Osteoblast (primary cell): Measurements from ENCODE around the gene ATP8B3. TPM values are rescaled to one million over a fixed set of nuclear protein-coding genes. Genes with fewer than 3 reads are reported as not detected.

ENCODE experiments used
- DNase-seq: peaks from one replicate; pipeline ENCODE4 v3.0.0; 2011; ENCODE audit warnings: low spot score, mixed read lengths; ENCODE audit not compliant: insufficient read length; ENCODE audit errors: missing footprints
- H2AFZ ChIP-seq: 2 replicates; pipeline ENCODE4 v1.6.0; 2011; ENCODE audit warnings: mild to moderate bottlenecking, low read length
- H3K27ac ChIP-seq: 2 replicates; pipeline ENCODE4 v1.5.1; 2011; ENCODE audit warnings: mild to moderate bottlenecking, low read depth, low read length, moderate library complexity
- H3K27me3 ChIP-seq: 2 replicates; pipeline ENCODE4 v1.6.0; 2012; ENCODE audit warnings: mild to moderate bottlenecking, control low read depth, inconsistent platforms, low read length, moderate library complexity; ENCODE audit not compliant: insufficient read depth
- H3K36me3 ChIP-seq: 2 replicates; pipeline ENCODE4 v1.5.1; 2011; ENCODE audit warnings: mild to moderate bottlenecking, low read length, control low read depth, moderate library complexity; ENCODE audit not compliant: insufficient read depth
- H3K4me1 ChIP-seq: 2 replicates; pipeline ENCODE4 v1.5.1; 2011; ENCODE audit warnings: mild to moderate bottlenecking, low read length, control low read depth, moderate library complexity; ENCODE audit not compliant: insufficient read depth
- H3K4me2 ChIP-seq: 2 replicates; pipeline ENCODE4 v1.6.0; 2011; ENCODE audit warnings: mild to moderate bottlenecking, low read length; ENCODE audit not compliant: insufficient read depth
- H3K4me3 ChIP-seq: fragments of 200-600 bp; sonication (generic); 3 replicates; pipeline ENCODE4 v1.5.1; 2012; ENCODE audit warnings: mild to moderate bottlenecking, low read length, inconsistent platforms; ENCODE audit not compliant: insufficient read depth
- H3K79me2 ChIP-seq: 2 replicates; pipeline ENCODE4 v1.6.0; 2012; ENCODE audit warnings: mild to moderate bottlenecking, low read length, control low read depth, inconsistent platforms; ENCODE audit not compliant: insufficient read depth
- H3K9me3 ChIP-seq: 2 replicates; pipeline ENCODE4 v1.5.1; 2011; ENCODE audit warnings: low read depth, low read length, control low read depth
- H4K20me1 ChIP-seq: 2 replicates; pipeline ENCODE4 v1.6.0; 2012; ENCODE audit warnings: mild to moderate bottlenecking, low read length, control low read depth; ENCODE audit not compliant: insufficient read depth
- total RNA-seq: library from RNA; depleted of rRNA; stranded (reverse); fragments of >200 nt; gene quantifications from 2 replicates; pipeline ENCODE4 v1.2.3, GENCODE V29; 2012
- TF ChIP-seq, protein P1 (sequence below): IDR thresholded peaks from 2 replicates; pipeline ENCODE4 v1.5.1; 2011; ENCODE audit warnings: mild to moderate bottlenecking, low read depth, low read length, moderate library complexity; ENCODE audit errors: extremely low read depth

ATP8B3 gene, protein sequence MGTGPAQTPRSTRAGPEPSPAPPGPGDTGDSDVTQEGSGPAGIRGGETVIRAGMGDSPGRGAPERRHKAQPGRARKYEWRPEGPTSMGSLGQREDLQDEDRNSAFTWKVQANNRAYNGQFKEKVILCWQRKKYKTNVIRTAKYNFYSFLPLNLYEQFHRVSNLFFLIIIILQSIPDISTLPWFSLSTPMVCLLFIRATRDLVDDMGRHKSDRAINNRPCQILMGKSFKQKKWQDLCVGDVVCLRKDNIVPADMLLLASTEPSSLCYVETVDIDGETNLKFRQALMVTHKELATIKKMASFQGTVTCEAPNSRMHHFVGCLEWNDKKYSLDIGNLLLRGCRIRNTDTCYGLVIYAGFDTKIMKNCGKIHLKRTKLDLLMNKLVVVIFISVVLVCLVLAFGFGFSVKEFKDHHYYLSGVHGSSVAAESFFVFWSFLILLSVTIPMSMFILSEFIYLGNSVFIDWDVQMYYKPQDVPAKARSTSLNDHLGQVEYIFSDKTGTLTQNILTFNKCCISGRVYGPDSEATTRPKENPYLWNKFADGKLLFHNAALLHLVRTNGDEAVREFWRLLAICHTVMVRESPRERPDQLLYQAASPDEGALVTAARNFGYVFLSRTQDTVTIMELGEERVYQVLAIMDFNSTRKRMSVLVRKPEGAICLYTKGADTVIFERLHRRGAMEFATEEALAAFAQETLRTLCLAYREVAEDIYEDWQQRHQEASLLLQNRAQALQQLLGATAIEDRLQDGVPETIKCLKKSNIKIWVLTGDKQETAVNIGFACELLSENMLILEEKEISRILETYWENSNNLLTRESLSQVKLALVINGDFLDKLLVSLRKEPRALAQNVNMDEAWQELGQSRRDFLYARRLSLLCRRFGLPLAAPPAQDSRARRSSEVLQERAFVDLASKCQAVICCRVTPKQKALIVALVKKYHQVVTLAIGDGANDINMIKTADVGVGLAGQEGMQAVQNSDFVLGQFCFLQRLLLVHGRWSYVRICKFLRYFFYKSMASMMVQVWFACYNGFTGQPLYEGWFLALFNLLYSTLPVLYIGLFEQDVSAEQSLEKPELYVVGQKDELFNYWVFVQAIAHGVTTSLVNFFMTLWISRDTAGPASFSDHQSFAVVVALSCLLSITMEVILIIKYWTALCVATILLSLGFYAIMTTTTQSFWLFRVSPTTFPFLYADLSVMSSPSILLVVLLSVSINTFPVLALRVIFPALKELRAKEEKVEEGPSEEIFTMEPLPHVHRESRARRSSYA (N-terminal part only)
- 0.59 and 0.72 TPM in 2 replicates for total RNA-seq

DNA sequence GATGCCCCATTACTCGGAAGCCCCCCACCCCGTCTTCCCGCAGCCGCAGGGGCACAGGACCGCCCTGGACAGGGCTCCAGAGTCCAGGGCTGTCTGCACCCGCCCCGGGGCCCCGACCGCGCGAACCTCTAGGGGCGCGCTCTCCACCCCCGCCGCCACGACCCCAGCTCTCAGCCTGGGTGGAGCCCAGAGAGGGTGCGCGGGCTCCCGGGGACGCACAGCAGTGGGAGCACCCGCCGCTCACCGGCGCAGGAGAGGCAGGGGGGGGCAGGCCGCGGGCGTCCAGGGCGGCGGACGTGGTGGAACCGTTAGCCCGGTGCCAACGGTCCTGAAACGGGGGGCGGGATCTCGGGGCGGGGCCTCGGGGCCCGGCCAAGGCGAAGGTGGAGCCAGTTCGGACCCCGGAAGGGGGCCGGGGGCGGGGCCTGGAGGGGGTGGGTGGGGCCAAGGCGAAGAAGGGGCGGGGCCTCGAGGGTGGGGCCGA is at the start of gene ATP8B3:
ATP8B3 (minus strand) TSS at position 335 of the 484 bp plus-strand sequence. CDS start 540 bp downstream, outside the sequence.
- H3K4me3 ChIP-seq = peak within 1 kb of the TSS; percentile 72
- H2AFZ ChIP-seq = peak within 1 kb of the TSS; percentile 73
- H3K27ac ChIP-seq = no peak within 1 kb of the TSS
- H3K27me3 ChIP-seq = no peaks in the 10 kb centered on the region
- peaks cover 11% of the 10 kb centered on the region for H4K20me1 ChIP-seq
- no peaks in the 10 kb centered on the region for H3K79me2 ChIP-seq
- TF ChIP-seq, protein P1, sequence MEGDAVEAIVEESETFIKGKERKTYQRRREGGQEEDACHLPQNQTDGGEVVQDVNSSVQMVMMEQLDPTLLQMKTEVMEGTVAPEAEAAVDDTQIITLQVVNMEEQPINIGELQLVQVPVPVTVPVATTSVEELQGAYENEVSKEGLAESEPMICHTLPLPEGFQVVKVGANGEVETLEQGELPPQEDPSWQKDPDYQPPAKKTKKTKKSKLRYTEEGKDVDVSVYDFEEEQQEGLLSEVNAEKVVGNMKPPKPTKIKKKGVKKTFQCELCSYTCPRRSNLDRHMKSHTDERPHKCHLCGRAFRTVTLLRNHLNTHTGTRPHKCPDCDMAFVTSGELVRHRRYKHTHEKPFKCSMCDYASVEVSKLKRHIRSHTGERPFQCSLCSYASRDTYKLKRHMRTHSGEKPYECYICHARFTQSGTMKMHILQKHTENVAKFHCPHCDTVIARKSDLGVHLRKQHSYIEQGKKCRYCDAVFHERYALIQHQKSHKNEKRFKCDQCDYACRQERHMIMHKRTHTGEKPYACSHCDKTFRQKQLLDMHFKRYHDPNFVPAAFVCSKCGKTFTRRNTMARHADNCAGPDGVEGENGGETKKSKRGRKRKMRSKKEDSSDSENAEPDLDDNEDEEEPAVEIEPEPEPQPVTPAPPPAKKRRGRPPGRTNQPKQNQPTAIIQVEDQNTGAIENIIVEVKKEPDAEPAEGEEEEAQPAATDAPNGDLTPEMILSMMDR = no peak
- peak within 1 kb of the TSS; percentile 86 for H3K4me2 ChIP-seq
- H3K36me3 ChIP-seq = peaks cover 10% of the 10 kb centered on the region
- H3K4me1 ChIP-seq = peaks cover 9% of the 10 kb centered on the region
- DNase-seq = no peak
- no peaks in the 10 kb centered on the region for H3K9me3 ChIP-seq

DNA sequence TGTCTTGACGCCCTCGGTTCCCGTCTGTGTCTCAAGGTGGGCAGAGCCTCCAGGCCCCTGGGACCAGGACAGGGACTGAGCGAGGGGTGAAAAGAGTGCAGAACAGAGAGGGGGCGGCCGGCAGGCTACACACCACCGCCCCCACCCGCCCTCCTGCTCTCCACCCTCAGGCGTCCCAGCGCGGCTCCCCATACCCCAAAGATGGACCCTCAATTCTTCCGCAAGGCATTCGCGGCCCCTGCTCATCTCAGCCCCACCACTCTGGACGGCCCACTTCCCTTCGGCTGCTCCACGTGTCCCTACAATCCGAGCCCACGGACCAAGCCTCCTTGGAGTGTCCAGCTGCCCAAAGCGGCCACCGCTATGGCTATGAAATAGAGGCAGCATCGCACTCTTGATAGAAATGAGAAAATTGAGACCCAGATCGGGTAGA is 49.5 kb upstream of the ATP8B3 start:
- Histone ChIP-seq H3K4me1 (peaks cover 25% of the 10 kb centered on the region), H3K27ac (peak overlapping the region; percentile 41), H4K20me1 (peaks cover 50% of the 10 kb centered on the region), H3K36me3 (no peaks in the 10 kb centered on the region), H3K9me3 (no peaks in the 10 kb centered on the region), H3K79me2 (peaks cover 71% of the 10 kb centered on the region), H3K27me3 (no peaks in the 10 kb centered on the region), H3K4me2 (peak overlapping the region; percentile 73), H3K4me3 (peak overlapping the region; percentile 89), H2AFZ (no peak overlapping the region)
- TF ChIP-seq, protein P1 = no peak
- DNase-seq = no peak

DNA sequence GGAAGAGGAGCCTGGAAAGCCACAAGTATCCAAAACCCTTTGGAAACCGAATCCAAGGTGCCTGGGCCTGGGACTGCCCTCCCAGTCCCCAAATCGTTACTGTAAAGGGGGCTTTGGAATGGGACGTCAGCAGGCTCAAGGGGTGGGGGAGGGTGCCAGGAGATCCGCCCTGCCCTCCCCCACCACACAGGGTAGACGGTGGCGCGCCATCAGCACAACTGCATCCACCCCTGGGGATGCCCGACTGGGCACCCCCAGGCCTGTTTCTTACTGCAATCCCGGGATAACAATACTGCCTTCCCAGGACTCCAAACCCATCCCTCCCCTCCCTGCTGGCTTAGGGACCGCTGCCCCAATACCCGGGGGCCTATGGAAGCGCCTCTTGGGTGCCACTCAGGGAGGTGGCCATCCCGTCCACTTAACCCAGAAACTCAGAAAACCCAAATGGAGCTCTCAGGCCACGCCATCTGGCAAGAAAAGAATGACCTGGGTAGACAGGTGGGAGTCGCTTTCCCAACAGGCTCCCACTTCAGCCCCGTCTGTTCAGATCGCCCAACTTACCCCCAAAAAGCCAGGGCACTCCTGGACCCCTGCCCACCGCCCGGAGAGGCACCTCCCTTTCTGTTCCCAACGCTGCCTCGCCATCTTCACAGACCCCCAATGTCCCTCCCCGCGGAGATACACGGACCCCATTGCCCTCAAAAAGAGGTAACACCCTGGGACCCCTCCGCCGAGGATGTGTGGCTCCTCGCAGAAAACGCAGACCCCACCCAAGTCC is 48.9 kb upstream of the ATP8B3 start:
- no peak for DNase-seq
- peak overlapping the region; percentile 75 for H3K27ac ChIP-seq

More for the DNA sequence above, 48.9 kb upstream of the ATP8B3 start:
- TF ChIP-seq, protein P1 = no peak
- peaks cover 56% of the 10 kb centered on the region for H4K20me1 ChIP-seq
- H3K4me3 ChIP-seq = peak overlapping the region; percentile 89
- H3K27me3 ChIP-seq = no peaks in the 10 kb centered on the region
- no peak overlapping the region for H2AFZ ChIP-seq
- H3K9me3 ChIP-seq = no peaks in the 10 kb centered on the region
- peak overlapping the region; percentile 73 for H3K4me2 ChIP-seq
- H3K36me3 ChIP-seq = no peaks in the 10 kb centered on the region
- H3K4me1 ChIP-seq = peaks cover 25% of the 10 kb centered on the region
- peaks cover 77% of the 10 kb centered on the region for H3K79me2 ChIP-seq
